ENCODE measurements around the gene TMEM132C.
"Not testable (repeated sequence)": the region's sequence is repeated elsewhere in the genome, so short reads cannot be mapped to it uniquely, and the experiment has no call there.

Gene TMEM132C

DNA sequence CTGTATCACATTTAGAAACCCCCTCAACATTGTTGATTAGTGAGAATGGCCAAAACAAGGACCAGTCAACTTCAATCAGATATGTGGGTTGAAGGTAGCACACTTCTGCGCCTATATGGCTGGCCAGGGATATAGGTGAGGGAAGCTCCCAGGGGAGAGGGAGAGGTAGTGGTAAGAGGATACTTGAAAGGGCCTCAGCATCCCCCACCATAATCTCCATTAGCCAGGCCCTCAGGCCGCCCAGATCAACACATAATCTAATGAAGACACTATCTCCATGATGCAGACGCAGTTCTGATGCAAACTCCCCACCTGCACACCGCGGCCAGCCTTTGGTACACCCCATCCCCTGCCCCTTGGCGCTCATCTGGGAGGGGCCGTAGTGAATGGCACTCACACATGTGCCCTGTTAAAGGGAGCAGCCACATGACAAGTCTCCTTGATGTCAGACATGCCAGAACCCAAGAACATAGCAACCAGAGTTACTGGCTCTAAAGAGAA is 158.0 kb downstream of the TMEM132C start:
- no peak for DNase-seq

DNA sequence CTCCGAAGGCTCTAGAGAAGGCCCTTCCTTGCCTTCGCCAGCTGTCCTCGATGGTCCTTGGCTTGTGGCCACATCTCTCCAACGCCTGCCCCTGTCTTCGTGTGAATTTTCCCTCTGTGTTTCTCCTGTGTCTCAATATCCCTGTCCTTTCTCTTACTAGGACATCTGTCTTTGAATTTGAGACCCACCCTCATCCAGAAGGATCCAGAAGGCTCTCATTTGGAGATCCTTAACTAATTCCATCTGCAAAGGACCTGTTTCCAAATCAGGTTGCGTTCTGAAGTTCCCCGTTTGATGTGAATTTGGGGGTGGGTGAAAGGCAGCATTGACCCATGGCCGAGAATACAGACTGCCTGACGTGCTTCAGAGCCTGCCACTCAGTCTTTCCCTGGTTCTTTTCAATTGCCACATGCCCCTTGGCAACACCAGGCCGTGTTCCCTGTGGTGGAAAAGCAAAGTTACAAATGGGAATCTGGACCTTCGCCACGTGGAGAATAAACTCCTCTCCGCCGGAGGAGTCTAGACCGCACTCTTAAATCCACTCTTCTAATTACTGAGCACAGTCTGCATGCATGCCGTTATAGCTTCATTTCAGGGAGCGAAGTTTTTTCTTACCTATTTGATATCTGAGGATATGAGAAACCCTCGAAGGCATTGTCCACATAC is 158.8 kb downstream of the TMEM132C start:
- DNase-seq, result no peak

DNA sequence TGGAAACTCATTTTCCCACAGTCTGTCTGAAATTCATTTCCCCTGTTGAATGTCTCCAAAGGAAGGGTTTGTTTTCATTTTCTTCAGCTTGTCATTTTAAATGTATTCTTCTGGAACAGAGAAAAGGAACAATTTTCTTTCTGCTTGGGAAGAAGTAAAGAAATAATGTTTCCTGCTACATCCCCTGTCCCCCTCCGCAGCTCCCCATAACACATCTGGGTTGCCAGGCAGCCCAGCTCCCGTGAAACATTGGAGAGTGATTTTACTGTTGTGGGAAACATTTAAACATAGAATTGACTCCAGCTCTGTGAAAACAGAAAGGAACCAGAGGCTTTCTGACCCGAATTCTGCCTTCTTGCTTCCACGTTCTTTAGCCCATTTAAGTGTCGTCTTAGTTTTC is 159.5 kb downstream of the TMEM132C start:
- no peak for DNase-seq

GRCh38 chr12:128439796-128440195 is 172.8 kb downstream of the TMEM132C start:
- no peak for DNase-seq

GRCh38 chr12:128442096-128442495 is 175.1 kb downstream of the TMEM132C start:
- no peak for DNase-seq

GRCh38 chr12:128444598-128444997 is 177.6 kb downstream of the TMEM132C start:
- no peak for DNase-seq

GRCh38 chr12:128445415-128446127 is 178.6 kb downstream of the TMEM132C start:
- DNase-seq, result no peak

DNA sequence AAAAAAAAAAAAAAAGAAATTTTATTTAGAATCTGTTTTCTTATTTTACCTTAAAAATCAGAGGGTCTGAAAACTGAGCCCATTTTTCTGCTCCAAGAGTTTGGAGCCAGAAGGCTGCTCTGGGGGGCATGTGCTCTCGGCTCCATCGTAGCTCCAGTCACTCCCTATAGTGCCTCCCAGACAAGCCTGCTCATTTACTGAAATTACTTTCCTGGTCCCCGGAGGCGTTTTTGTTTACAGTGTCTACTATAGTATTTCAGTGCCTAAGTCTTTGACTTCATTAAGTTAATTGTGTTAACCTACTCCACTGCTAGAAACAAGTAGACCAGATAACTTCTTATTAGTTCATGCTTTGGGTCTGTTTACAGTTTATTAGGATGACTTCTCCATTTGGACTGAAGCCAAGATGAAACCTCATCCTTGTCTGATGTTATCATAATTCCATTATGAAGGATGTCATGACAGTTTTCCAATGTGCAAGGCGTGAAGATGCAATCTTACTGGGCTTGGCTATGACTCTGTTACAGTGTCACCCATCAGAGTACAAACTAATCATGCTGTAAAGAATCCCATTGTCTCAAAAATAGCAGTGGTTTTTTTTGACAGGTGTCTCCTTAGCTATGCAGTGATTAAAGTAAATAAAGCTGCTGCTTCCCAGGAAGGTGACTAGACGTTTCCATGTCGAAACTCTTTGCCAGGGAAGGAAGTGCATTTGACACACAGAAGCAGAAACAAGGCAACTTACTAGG is 182.3 kb downstream of the TMEM132C start:
- DNase-seq, result no peak

- DNase-seq, result no peak
Measured at GRCh38 chr12:128450810-128451209, 183.8 kb downstream of the TMEM132C start.

DNA sequence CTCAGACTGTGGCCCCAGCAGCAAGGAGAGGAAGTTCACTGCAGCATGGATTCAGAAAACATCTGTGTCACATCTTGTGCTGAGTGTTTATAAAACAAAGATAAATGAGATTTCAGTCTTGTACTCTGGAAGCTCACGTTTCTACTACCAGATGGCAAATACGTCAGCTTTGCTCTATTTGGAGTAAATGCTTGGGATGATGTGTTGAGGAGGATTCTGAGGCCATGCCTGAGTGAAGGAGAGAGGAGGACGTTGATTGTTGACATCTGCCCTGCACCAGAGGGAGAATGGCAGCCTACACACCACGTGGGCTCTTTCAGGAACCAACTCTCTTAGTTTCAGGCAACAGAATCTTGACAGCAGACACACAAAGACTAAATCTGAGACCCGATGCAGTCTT is 188.9 kb downstream of the TMEM132C start:
- DNase-seq, result no peak

- no peak for DNase-seq
Measured at GRCh38 chr12:128456922-128457321, 190.0 kb downstream of the TMEM132C start.

- no peak for DNase-seq
Measured at GRCh38 chr12:128458301-128458974, 191.5 kb downstream of the TMEM132C start.

DNA sequence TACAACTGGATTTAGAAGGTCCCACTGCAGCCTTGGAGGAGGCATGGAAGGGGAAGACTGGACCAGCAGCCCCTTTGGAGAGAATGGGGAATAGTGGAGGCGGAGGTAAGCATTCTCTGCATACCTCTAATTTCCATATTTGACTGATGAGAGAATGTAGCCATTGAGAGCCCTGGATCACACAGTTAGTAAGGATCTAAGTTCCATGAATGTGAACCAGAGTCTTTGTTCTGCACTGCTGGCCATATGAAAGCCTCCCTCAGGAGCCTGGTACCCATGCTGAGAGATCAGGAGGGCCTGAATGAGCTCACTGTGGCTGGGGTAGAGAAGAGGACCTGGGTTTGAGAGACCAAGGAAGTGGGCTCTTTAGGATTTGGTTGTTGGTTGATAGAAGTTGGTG is 192.1 kb downstream of the TMEM132C start:
- DNase-seq, result no peak

DNA sequence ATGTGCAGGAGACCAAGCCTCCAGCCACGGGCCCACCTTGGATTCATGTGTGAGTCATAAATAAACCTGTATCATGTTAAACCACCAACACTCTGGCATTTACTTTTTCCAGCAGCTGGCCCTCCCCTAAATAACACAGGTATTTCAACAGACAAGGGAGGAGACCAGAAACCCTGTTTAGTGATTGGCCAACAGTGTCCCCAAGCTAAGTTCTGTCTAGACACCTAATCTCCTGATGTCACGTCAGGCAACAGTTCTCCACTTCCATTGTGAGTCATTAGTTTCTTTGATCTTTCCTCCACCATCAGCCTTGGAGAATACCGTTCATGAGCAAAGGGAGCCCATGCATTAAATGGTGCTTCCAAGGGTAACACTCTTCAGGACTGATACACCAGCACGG is 196.9 kb downstream of the TMEM132C start:
- DNase-seq, result no peak

DNA sequence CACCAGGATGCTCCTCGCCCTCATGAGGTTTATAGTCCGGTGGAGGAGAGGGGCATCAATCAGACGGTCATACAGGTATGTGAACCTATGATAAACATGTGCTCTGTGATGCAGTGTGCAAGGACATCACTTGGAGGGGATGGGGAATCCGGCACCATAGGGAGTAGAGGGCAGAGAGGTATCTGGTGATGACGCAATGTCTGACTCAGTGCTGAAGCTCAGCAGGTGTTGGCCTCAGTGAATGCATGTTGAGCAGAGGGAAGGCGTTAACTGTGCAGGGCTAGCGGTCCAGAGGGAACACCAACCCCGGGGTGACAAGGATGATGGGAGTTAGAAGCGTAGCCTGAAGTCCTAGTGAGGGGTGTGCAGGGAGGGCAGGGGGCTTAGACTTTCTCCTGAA is 200.9 kb downstream of the TMEM132C start:
- no peak for DNase-seq

GRCh38 chr12:128468926-128469325 is 202.0 kb downstream of the TMEM132C start:
- no peak for DNase-seq

- no peak for DNase-seq
Measured at GRCh38 chr12:128471491-128471890, 204.5 kb downstream of the TMEM132C start.

- no peak for DNase-seq
Measured at GRCh38 chr12:128474916-128475315, 207.9 kb downstream of the TMEM132C start.

- no peak for DNase-seq
Measured at GRCh38 chr12:128476266-128476665, 209.3 kb downstream of the TMEM132C start.

DNA sequence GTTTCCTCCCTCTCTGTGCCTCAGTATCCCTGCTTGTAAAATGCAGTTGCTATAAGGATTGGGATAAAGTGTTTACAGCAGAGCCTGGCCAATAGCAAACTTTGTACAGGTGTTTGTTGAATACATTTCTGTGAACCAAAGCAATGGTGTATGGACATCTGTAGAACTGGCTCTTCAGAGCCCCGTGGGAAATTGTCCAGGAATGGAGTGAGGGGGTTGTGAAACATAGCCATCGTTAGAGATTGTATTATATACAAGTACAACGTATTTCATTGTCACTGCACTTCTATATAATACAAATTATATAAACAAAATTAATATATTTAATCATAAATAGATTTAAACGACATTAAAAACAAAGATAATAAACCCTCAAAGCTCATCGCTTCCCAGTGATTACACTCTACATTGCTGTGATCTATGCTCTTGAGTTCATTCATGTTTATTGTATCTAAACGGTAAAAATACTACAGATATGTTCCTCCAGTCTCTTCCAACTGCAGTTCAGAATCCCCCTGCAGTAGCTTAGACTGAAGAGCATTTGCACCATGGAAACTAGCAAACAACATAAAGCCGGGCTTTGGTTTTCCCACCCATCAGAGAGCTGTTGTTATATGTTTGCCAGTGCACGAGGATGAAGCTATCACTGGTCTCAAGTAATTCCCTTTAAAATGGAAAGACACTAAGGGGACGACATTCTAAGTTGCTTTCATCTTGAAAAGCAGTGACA is 216.7 kb downstream of the TMEM132C start:
- DNase-seq, result no peak

- not testable (repeated sequence) for DNase-seq
Measured at GRCh38 chr12:128497376-128497775, 230.4 kb downstream of the TMEM132C start.

DNA sequence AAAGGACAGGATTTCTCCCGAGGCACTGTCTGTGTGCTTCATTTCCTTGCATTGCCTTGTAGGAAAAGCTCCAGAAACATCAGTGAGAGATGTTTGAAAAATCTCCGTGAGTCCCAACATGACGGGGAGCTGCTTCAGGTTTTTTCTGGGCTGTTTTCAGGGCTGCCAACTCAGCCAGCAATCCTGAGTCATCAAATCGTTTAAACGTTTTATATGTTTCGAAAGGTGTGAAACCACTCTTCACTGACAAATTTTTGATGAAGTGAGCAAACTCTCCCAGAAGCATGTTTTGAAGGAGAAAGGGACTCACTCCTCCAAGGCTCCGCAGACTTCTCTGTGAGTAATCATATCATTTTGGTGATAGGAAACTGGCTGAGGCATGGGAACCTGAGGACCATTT is 240.5 kb downstream of the TMEM132C start:
- DNase-seq, result no peak

- no peak for DNase-seq
Measured at GRCh38 chr12:128509170-128509569, 242.2 kb downstream of the TMEM132C start.

Data from NCI-H2227 treated with DMSO at 0.1 percent for 48 hours (cell line).